Astrocyte (in vitro differentiated cells and primary cell): Measurements from ENCODE around the gene RUFY2. TPM values are rescaled to one million over a fixed set of nuclear protein-coding genes. Genes with fewer than 3 reads are reported as not detected.
"Not testable (repeated sequence)": the region's sequence is repeated elsewhere in the genome, so short reads cannot be mapped to it uniquely, and the experiment has no call there.

Experiments
- DNase-seq: peaks from one replicate; pipeline ENCODE4 v3.0.0-alpha.2; 2010; ENCODE audit warnings: low read depth
- FAIRE-seq: peaks from 2 replicates; lab custom pipeline; 2011; peaks lifted over from hg19 to GRCh38; lab: Jason Lieb, UNC
- H2AFZ ChIP-seq: 2 replicates; pipeline ENCODE4 v1.6.0; 2012; ENCODE audit warnings: low read depth, low read length, inconsistent platforms
- H3K27ac ChIP-seq: 2 replicates; pipeline ENCODE4 v1.5.1; 2011; ENCODE audit warnings: low read depth, low read length, inconsistent platforms
- H3K27me3 ChIP-seq: 2 replicates; pipeline ENCODE4 v1.6.0; 2011; ENCODE audit warnings: low read length, inconsistent platforms; ENCODE audit not compliant: insufficient read depth
- H3K36me3 ChIP-seq: 2 replicates; pipeline ENCODE4 v1.5.1; 2011; ENCODE audit warnings: low read length, inconsistent platforms; ENCODE audit not compliant: insufficient read depth
- H3K4me1 ChIP-seq: 2 replicates; pipeline ENCODE4 v1.5.1; 2011; ENCODE audit warnings: low read length, inconsistent platforms; ENCODE audit not compliant: insufficient read depth
- H3K4me2 ChIP-seq: 2 replicates; pipeline ENCODE4 v1.6.0; 2012; ENCODE audit warnings: low read length, inconsistent platforms
- H3K4me3 ChIP-seq: 2 replicates; pipeline ENCODE4 v1.5.1; 2011; ENCODE audit warnings: low read depth, mild to moderate bottlenecking, low read length, inconsistent platforms; ENCODE audit not compliant: insufficient read depth
- H3K79me2 ChIP-seq: 2 replicates; pipeline ENCODE4 v1.6.0; 2012; ENCODE audit warnings: mild to moderate bottlenecking, low read length, inconsistent platforms; ENCODE audit not compliant: insufficient read depth
- H3K9ac ChIP-seq: 2 replicates; pipeline ENCODE4 v1.6.0; 2012; ENCODE audit warnings: mild to moderate bottlenecking, low read length, inconsistent platforms
- H3K9me3 ChIP-seq: 2 replicates; pipeline ENCODE4 v1.5.1; 2012; ENCODE audit warnings: low read depth, mild to moderate bottlenecking, low read length, inconsistent platforms; ENCODE audit not compliant: insufficient read depth
- H4K20me1 ChIP-seq: 2 replicates; pipeline ENCODE4 v1.6.0; 2012; ENCODE audit warnings: low read length, inconsistent platforms; ENCODE audit not compliant: insufficient read depth
- H3K27ac Mint-ChIP-seq: one replicate; pipeline ENCODE4 v1.8.0; 2021; ENCODE audit warnings: mild to moderate bottlenecking, mixed read lengths; ENCODE audit not compliant: unreplicated experiment
- H3K27me3 Mint-ChIP-seq: one replicate; pipeline ENCODE4 v1.8.0; 2021; ENCODE audit warnings: low read depth, mixed read lengths; ENCODE audit not compliant: unreplicated experiment
- H3K36me3 Mint-ChIP-seq: one replicate; pipeline ENCODE4 v1.8.0; 2021; ENCODE audit warnings: low read depth, mixed read lengths; ENCODE audit not compliant: unreplicated experiment
- H3K4me1 Mint-ChIP-seq: one replicate; pipeline ENCODE4 v1.8.0; 2021; ENCODE audit warnings: low read depth, mixed read lengths; ENCODE audit not compliant: unreplicated experiment
- H3K4me3 Mint-ChIP-seq: one replicate; pipeline ENCODE4 v1.8.0; 2021; ENCODE audit warnings: mild to moderate bottlenecking, moderate library complexity, mixed read lengths; ENCODE audit not compliant: unreplicated experiment
- H3K9me3 Mint-ChIP-seq: one replicate; pipeline ENCODE4 v1.8.0; 2021; ENCODE audit warnings: mild to moderate bottlenecking, mixed read lengths; ENCODE audit not compliant: unreplicated experiment
- EZH2 ChIP-seq: IDR thresholded peaks from 2 replicates; pipeline ENCODE4 v1.6.1; 2012; ENCODE audit warnings: mild to moderate bottlenecking, low read length, inconsistent platforms; ENCODE audit not compliant: insufficient read depth
- total RNA-seq: library from RNA; stranded (reverse); gene quantifications from 2 replicates; pipeline ENCODE4 v1.2.1, GENCODE V29; 2021
- TF ChIP-seq, protein P1 (sequence below): IDR thresholded peaks from 2 replicates; pipeline ENCODE4 v1.5.1; 2011; ENCODE audit warnings: low read depth, mild to moderate bottlenecking, inconsistent platforms, low read length, moderate library complexity; ENCODE audit not compliant: insufficient read depth

The RUFY2 gene
- total RNA-seq, 1 donor from 2014 or later = 21.7 TPM

GRCh38 chr10:68318331-68319059 is 88.6 kb downstream of the RUFY2 start:
- Mint-ChIP-seq H3K27ac (no peak overlapping the region), H3K4me1 (no peaks in the 10 kb centered on the region), H3K9me3 (peaks cover 15% of the 10 kb centered on the region), H3K27me3 (no peaks in the 10 kb centered on the region), H3K36me3 (no peaks in the 10 kb centered on the region), H3K4me3 (no peak overlapping the region)
- Histone ChIP-seq H2AFZ (no peak overlapping the region), H3K4me3 (no peak overlapping the region), H3K79me2 (no peaks in the 10 kb centered on the region), H3K4me1 (no peaks in the 10 kb centered on the region), H3K36me3 (no peaks in the 10 kb centered on the region), H3K27ac (no peak overlapping the region), H3K9ac (no peak overlapping the region), H3K9me3 (no peaks in the 10 kb centered on the region), H3K27me3 (no peaks in the 10 kb centered on the region), H3K4me2 (no peak overlapping the region), H4K20me1 (no peaks in the 10 kb centered on the region)
- DNase-seq = no peak
- no peak for FAIRE-seq
- TF ChIP-seq, protein P1, sequence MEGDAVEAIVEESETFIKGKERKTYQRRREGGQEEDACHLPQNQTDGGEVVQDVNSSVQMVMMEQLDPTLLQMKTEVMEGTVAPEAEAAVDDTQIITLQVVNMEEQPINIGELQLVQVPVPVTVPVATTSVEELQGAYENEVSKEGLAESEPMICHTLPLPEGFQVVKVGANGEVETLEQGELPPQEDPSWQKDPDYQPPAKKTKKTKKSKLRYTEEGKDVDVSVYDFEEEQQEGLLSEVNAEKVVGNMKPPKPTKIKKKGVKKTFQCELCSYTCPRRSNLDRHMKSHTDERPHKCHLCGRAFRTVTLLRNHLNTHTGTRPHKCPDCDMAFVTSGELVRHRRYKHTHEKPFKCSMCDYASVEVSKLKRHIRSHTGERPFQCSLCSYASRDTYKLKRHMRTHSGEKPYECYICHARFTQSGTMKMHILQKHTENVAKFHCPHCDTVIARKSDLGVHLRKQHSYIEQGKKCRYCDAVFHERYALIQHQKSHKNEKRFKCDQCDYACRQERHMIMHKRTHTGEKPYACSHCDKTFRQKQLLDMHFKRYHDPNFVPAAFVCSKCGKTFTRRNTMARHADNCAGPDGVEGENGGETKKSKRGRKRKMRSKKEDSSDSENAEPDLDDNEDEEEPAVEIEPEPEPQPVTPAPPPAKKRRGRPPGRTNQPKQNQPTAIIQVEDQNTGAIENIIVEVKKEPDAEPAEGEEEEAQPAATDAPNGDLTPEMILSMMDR = no peak
- no peak for TF ChIP-seq EZH2

GRCh38 chr10:68315582-68315981 is 91.5 kb downstream of the RUFY2 start:
- no peak overlapping the region for H3K4me3 ChIP-seq
- TF ChIP-seq, protein P1 = no peak
- TF ChIP-seq EZH2 = no peak
- H3K36me3 Mint-ChIP-seq = no peaks in the 10 kb centered on the region
- no peak overlapping the region for H3K27ac ChIP-seq
- H3K4me1 Mint-ChIP-seq = no peaks in the 10 kb centered on the region
- H2AFZ ChIP-seq = no peak overlapping the region
- H3K27ac Mint-ChIP-seq = no peak overlapping the region
- no peaks in the 10 kb centered on the region for H3K27me3 ChIP-seq
- H3K4me3 Mint-ChIP-seq = no peak overlapping the region
- no peak for DNase-seq
- no peak overlapping the region for H3K9ac ChIP-seq
- H3K27me3 Mint-ChIP-seq = no peaks in the 10 kb centered on the region
- no peaks in the 10 kb centered on the region for H3K36me3 ChIP-seq
- H3K9me3 Mint-ChIP-seq = peaks cover 15% of the 10 kb centered on the region
- H3K4me2 ChIP-seq = no peak overlapping the region
- no peaks in the 10 kb centered on the region for H3K79me2 ChIP-seq
- H3K9me3 ChIP-seq = no peaks in the 10 kb centered on the region
- no peaks in the 10 kb centered on the region for H4K20me1 ChIP-seq
- no peak for FAIRE-seq
- H3K4me1 ChIP-seq = no peaks in the 10 kb centered on the region

DNA sequence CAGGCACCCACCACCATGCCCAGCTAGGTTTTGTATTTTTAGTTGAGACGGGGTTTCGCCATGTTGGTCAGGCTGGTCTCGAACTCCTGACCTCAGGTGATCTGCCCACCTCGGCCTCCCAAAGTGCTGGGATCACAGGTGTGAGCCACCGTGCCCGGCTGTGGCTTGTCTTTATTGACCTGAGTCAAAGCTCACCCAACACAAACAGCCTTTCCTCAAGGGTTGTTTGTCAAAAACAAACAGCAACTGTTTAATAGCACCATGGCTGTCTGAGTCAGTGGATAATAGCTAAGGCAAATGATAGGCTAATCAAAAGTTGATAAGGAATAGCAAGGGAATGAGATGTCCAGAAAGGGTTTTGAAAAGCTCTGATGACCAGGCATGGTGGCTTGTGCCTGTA is 92.1 kb downstream of the RUFY2 start:
- not testable (repeated sequence) for H3K4me3 ChIP-seq, H3K4me2 ChIP-seq, H3K27me3 ChIP-seq, H3K36me3 ChIP-seq, H2AFZ ChIP-seq, H3K4me3 Mint-ChIP-seq, H3K27ac ChIP-seq, H3K9me3 ChIP-seq, H3K27me3 Mint-ChIP-seq, H3K36me3 Mint-ChIP-seq, H3K4me1 Mint-ChIP-seq, H3K27ac Mint-ChIP-seq, H3K4me1 ChIP-seq, H4K20me1 ChIP-seq, H3K79me2 ChIP-seq, FAIRE-seq, H3K9ac ChIP-seq, DNase-seq
- H3K9me3 Mint-ChIP-seq = peaks cover 15% of the 10 kb centered on the region
